ENCODE results near the gene PHPT1. TPM values are rescaled to one million over a fixed set of nuclear protein-coding genes. Genes with fewer than 3 reads are reported as not detected.
"Not testable (repeated sequence)": the region's sequence is repeated elsewhere in the genome, so short reads cannot be mapped to it uniquely, and the experiment has no call there.

PHPT1 gene
- 124 and 165 TPM in 2 replicates for total RNA-seq (2014; rRNA removed; shearing (Covaris generic))
- polyA plus RNA-seq (2015; cell fraction: cytosol; rRNA removed): 128 and 173 TPM in 2 replicates
- 149 and 152 TPM in 2 replicates for polyA plus RNA-seq (2015; cell fraction: nucleus; rRNA removed)

DNA sequence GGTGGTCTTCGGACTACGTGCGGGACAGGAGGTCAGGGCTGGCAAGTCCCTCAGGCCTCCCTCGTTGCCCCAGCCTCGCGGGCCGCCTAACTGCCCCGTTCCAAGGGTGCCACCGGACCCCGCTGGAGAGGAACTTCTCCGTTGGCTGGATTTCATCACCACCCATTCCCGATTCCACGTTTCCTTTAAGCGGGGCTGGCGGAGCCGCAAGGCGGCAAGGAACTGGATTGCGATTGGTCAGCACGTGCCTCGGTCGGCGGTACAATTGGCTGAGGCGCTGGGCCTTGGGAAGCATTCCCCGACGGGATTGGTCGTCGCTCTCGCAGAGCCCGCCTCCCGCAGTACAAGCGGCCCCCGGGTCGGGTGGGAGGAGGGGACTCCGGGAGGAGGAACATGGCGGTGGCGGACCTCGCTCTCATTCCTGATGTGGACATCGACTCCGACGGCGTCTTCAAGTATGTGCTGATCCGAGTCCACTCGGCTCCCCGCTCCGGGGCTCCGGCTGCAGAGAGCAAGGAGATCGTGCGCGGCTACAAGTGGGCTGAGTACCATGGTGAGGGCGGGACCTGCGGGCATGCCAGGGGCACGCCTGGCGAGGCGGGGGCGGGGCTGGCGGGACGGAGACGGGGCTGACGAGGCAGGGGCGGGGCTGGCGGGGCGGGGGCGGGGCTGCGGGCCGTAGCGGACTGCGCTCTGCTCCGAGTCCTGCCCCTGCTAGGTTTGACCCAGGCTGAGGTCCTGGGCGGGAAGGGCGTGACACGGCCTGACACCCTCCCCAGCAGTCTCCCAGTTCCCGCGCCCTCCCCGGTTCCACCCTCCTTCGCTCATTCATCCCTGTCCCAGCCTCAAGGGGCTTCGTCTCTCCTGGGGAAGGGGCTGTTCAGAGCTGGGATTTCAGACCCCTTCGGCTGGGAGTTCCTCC is at the start of gene PHPT1:
Gene PHPT1 (plus strand): TSS at position 372 of the 922 bp plus-strand sequence. CDS start 22 bp downstream, at position 394.
- DNase-seq (ENCODE audit: low read depth): peak; percentile 98

DNA sequence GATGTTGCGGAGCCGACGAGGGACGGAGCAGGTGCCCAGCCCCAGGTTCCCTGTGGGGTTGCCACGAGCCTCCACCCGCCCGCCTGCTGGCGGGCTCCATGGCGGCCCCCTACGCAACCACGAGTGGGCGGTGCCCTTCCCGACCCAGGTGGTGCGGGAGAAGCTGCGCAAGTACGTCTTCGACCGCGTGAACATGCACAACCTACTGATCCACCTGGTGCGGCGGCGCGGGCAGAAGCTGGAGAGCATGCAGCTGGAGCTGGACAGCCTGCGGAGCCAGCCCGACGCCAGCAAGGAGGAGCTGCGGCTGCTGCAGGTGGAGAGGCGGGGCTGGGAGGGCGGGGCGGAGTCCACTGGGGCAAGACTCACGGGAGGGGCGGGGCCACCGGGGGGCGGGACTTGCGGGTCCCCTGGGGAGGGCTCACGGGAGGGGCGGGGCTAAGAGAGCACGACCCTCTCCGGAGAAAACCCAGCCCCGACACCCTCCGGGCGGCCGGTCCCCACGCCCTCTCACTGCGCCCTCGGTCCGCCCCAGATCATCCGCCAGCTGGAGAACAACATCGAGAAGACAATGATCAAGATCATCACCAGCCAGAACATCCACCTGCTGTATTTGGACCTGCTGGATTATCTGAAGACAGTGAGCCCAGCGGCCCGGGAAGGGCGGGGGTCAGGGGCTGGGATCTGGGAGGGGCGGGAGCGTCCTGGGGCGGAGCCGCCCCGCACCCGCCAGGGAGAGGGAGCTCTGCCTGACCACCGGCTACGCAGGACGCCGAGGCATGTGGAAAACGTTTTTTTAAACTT is 49.2 kb upstream of the PHPT1 start:
- peak; percentile 34 for DNase-seq (ENCODE audit: low read depth)

DNA sequence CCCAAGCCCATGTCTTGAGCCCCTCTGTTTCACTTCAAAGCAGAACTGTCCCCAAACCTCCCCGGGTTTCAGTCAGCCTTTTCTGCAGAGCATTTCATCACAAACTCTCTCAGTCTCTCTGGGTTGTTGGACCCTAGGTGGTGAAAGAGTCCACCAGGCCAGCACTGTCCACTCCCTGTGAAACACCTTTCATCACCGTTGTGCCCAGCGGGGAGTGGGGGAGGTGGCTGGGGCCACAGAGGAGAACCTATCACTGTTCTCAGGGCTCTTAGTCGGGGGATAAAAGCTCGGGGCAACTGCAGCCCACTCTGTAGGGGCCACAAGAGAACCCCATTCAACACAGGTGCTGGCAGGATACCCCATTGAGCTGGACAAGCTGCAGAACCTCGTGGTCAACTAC is 46.9 kb upstream of the PHPT1 start:
- DNase-seq (ENCODE audit: low read depth): no peak

DNA sequence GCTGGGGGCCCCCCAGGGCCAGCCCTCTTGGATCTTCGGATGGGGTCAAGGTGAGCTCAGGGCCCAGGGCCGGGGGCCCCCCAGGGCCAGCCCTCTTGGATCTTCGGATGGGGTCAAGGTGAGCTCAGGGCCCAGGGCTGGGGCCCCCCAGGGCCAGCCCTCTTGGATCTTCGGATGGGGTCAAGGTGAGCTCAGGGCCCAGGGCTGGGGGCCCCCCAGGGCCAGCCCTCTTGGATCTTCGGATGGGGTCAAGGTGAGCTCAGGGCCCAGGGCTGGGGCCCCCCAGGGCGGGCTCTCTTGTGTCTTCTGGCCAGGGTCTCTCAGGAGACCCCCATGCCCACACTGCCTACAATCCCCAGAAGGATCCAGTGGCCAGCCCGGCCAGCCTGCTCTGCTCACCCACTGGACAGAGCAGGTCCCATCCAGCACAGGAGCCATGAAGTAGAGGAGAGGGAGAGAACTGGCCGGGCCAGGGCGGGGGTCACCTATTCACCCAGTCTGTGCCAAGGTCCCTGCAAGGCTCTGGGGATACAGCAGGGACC is 46.1 kb upstream of the PHPT1 start:
- not testable (repeated sequence) for DNase-seq (ENCODE audit: low read depth)

DNA sequence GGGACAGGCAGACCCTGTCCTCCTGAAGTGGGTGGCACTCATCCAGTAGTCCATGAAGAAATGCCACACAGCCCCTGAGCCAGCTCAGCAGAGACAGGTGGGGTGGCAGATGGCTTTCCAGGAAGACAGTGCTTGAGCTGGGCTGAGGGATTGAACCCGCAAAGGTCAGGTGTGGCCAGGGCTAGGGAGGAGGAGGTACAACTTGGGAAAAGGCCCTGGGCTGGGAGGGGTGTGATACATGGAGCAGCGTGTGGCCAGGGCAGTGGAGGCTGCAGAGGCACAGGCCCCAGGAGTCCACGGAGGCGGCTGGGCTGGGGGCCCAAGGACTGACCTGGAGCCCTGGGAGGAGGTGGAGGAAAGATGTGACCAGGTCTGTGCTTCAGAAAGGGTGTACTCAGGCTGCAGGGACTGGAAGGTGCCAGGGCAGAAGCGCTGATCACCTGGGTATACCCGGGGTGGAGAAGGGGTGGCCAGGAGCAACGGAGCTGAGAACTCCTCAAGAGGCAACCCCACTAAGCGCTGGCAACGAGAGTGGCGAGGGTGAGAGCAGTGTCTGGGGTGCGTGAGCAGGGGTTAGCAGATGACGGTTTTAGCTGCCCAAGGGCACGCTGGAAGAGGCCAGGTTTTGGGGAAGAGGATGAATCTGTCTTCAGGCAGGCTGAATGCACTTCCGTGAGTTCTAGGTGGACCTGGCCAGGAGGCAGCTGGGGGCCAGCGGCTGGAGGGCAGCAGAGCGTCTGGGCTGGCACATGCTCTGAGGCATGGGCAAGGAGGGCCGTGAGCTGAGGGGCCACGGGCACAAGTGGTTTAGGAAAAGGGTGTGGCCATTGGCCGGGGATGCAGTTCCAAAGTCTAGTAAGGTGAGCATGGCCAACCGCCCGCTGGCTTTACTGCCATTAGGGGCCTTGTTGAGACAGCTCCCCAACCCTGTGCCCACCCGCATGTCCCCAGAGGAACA is 45.4 kb upstream of the PHPT1 start:
- no peak for DNase-seq (ENCODE audit: low read depth)

DNA sequence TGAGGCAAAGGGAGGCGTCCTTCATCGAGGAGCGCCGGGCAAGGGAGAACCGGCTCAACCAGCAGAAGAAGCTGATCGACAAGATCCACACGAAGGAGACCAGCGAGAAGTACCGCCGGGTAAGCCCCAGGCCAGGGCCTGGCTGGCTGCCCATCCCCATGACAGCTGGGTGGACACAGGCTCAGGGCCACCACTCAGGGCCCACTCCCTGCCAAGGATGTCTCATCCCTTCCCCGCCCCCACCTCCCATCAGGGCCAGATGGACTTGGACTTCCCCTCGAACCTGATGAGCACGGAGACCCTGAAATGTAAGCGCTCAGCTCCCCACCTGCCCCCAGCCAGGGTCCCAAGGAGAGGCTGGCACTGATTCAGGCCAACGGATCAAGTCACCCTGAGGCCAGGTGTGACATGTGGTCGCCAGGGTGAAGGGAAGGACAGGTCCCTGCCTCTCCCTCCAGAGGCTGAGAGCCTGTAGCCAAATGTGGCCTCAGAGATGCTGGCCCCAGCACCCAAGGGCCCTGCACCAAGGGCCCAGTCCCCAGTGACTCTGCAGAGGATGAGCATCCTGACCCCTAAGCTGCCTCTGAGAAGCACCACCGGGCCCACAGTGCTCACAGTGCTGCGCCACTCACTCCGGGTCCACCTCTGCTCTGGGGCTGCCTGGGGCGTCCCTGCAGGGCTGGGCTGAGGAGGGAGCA is 44.6 kb upstream of the PHPT1 start:
- no peak for DNase-seq (ENCODE audit: low read depth)

DNA sequence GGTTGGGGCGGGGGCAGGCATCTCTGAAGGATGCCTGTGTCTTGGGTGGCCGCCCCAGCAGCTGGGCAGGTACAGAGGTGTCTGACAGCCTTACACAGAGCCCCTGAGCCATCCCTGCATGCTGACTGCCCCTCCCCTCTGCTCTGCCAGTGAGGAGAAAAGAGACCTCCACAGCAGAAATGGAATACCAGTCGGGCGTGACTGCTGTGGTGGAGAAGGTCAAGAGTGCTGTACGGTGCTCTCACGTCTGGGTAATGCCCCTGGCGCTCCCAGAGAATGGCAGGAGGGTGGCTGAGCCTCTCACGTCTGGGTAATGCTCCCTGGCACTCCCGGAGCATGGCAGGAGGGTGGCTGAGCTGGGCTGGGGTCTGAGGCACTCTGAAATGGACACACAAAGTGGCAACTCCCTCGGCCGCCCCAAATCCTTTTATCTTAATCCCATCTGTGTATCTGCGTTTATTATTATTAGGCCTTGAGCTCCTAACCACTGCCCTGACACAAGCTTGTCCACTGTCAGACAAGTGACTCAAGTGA is 43.9 kb upstream of the PHPT1 start:
- no peak for DNase-seq (ENCODE audit: low read depth)

DNA sequence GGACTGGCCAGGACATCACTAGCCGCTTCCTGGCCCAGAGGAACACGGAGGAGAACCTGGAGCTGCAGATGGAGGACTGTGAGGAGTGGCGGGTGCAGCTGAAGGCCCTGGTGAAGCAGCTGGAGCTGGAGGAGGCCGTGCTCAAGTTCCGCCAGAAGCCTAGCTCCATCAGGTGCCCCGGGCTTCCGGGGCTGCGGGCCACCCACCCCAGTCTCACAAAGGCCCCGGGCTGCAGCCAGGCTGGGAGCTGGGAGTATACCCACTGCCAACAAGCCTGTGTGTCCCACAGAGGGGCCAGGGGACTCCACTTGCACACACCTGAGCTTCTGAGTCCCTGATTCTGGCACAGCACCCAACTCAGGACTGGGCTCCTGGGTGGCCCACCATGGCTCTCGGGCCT is 43.1 kb upstream of the PHPT1 start:
- no peak for DNase-seq (ENCODE audit: low read depth)

DNA sequence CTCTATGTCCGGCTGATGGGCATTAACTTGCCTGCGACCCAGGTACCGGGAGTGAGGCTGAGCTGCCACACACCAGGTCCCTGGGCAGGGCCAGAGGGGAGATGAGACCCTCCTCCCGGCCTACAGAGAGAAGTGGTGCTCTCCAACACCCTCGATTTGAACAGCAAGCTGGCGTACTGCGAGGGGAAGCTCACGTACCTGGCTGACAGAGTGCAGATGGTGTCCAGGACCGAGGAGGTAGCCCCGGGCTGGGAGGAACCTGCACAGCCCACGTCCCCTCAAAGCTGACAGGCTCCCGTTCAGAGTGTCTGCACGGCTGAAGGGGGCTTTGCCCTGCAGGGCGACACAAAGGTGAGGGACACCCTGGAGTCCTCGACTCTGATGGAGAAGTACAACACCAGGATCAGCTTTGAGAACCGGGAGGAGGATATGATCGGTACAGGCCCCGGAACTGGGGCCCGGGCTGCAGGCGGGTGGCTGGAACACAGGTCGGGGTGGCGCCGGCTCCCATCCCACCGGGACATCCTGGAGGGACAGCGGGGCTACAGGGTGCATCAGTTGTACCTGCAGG is 42.5 kb upstream of the PHPT1 start:
- no peak for DNase-seq (ENCODE audit: low read depth)

DNA sequence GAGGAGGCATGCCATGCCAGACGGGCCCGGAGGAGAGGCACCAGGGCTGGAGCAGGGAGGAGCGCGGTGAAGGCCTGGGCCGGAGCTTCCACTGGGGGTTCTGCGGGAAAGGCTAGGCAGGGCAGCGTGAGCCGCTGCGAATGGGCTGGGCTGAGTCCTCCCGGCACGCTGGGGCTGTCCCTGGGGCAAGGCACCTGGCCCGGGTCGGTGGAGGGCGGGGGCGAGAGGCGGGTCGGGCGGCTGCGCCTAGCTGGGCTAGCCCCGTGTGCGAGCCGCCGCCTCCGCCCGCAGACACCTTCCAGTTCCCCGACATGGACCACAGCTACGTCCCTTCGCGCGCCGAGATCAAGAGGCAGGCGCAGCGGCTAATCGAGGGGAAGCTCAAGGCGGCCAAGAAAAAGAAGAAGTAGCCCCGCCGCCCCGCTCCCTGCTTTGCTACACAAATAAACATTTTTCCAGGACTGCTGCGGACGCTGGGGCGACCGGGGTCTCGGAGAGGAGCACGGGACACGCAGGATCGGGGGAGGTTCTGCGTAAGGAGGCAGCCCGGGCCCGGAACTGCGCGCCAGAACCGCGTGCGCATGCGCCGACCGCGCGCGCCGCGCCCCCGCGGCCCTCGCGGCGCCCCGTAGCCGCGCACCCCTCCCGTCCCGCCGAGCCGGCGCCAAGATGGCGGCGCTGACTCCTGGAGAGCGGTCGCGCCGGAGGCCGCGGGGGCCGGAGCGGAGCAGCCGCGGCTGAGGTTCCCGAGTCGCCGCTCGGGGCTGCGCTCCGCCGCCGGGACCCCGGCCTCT is 41.7 kb upstream of the PHPT1 start, which contains the start of gene RABL6:
Gene RABL6 (plus strand): TSS at position 668 of the 794 bp plus-strand sequence. CDS start 249 bp downstream, outside the sequence.
- peak; percentile 55 for DNase-seq (ENCODE audit: low read depth)

DNA sequence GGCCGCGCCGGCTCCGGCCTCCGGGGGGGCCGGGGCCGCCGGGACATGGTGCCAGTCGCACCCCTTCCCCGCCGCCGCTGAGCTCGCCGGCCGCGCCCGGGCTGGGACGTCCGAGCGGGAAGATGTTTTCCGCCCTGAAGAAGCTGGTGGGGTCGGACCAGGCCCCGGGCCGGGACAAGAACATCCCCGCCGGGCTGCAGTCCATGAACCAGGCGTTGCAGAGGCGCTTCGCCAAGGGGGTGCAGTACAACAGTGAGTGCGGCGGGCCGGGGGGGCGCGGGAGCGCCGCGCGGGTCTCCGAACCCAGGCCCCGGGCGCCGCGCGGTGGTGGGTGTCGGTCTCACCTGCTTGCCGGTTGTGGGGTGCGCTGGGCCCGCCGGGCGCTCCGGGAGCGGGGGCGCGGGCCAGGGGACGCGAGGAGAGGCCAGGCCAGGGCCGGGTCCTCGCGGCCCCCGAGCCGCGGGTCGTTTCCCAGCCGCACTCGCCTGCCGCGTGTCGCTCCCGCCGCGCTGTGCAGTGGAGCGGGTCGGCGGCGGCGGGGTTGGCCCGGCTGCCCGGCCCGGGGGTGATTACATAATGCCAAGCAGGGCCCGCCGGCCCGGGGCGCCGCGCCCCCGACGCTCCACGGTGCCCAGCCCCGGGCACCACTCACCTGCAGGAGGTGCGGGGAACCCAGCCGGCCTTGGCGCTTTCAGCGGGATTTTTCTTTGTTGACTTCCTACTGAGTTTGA is 41.0 kb upstream of the PHPT1 start:
- no peak for DNase-seq (ENCODE audit: low read depth)

DNA sequence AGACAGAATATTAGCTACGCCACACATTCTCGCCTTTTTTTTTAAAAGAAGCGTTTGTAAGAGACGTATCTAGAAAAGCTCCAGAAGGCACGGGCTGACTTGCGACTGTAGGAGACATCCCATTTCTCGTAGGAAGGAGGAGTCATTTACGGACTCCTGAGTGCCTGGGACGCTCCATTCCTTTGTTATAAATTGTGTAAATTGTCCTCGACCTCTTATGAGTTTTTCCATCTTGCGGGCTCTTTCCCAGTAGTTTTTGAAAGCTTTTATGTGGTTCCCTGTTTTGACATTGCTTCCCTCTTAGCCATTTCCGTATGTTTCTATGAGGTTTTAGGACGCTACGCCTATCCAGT is 40.4 kb upstream of the PHPT1 start:
- DNase-seq (ENCODE audit: low read depth): no peak

DNA sequence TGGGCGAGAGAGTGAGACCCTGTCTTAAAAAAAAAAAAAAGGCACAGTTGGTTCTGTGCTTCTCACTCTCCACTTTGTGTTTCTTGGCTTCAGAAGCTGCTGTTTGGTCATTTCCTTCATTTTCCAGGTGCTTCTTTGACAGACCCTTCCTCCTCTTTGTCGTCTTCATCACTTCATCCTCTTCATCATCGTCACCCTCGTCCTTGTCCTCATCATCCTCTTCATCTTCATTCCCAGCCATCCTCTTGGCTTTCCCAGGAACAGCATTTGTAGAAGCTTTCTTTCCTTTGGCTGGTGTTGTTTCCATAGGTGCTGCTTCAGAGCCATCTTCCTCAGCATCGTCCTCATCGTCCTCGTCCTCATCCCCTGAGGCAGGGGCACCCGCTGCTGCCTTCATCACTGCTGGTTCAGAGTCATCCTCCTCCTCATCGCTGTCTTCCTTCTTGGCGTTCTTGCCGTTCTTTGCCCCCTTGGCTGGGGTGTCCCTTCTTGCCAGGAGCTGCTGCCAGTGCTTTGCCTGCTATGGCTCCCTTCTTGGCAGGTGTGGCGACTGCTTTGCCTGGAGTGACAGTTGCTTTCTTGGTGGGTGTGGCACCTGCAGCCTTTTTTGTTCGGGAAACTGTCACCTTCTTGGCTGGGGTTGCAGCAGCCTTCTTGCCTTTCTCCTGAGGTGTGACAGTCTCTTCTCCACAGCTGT is 34.3 kb upstream of the PHPT1 start:
- no peak for DNase-seq (ENCODE audit: low read depth)

DNA sequence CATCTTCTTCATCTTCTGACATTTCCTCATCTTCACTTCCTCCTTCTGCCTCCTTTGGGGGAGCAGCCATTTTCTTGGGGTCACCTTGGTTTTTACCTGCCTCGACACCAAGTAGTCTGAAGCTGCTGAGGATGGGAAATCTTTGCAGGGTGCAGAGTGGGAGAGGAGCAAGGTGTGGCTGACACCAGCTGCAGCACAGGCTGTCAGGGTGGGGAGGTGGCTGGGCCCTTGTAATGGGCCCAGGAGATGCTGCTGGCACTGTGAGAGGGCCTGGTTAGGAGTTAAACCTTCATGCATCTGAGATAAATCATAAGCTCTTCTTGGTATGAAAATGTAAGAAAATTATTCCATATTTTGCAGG is 33.8 kb upstream of the PHPT1 start:
- DNase-seq (ENCODE audit: low read depth): no peak

DNA sequence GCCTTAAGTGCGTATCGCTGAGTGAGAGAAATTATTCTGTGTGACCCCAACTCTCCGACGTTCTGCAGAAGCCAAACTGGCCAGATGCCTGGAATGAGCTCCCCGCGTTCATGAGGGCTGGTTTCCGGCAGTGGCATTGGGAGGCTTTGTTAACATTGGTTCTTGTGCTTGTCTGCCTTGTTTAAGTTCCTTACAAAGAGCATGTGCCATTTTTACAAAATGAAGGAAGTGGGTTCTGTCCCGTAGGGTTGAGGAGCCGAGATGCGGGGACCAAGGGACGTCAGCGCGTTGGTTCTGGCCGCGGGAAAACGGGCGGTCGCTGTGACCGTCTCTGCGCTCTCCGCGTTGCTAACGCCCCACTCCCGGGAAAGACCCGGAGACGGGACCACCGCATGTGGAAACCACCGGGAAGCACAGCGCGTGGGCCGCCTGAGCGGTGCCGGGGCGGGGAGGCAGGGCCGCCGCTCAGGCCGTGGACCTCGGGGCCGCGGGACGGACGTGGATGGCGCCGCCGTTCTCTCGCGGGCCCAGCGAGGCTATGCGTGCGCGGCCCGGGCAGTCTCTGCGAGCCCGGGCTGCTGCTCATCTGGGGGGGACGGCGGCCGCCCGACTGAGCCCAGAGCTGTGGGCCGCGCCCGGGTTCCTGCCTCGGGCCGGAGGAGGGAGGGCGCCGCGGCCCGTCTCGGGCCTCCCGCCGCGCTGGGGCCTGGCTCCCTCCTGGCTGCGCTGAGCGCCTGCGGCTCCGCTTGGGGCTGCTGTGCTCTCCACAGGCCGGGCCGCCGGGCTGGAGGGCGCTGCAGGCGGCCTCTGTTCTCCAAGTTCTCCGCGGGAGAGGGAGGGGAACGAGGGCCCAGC is 28.0 kb upstream of the PHPT1 start:
- DNase-seq (ENCODE audit: low read depth): no peak

DNA sequence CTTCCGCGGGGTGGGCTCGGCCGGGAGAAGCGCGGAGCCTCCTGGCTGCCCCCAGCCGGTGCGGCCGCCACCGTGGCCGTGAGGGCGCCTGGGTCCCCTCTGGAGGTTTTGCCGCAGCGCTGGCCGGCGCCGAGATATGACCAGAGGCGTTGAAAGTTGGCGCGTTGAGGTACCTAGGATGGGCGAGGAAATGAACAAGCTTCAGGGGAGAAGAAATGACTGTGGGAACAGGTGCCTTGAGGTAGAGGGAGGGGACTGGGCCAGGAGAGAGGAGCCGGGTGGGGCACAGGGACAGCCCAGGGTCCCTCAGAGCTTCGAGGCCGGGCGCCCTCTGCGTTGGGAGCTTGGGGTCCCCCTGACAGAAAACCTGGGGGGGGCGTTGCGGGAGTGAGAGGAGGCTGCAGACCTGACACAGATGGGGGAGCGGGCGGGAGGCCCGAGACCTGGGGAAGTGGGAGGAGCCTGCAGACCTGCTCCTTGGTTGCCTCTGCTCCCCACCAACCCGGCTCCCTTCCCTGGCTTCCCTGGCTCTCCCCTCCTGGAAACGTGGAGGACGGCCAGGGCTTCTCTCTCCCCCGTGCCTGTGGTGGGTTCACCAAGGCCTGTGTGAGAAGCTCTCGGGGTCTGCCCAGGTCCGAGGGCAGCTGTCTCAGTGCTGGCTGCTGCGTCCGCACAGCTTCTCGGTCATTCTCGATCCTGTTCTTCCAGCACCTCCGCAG is 27.2 kb upstream of the PHPT1 start:
- no peak for DNase-seq (ENCODE audit: low read depth)

Data from HT1080 (cell line).